GM19324 (cell line): ENCODE measurements around the gene PITRM1.
"Not testable (repeated sequence)": the region's sequence is repeated elsewhere in the genome, so short reads cannot be mapped to it uniquely, and the experiment has no call there.

Experiments
- ATAC-seq: cut with Tn5 transposase; IDR thresholded peaks from one replicate; pipeline ENCODE4 v1.9.1; 2021; ENCODE audit warnings: mild to moderate bottlenecking, moderate library complexity; ENCODE audit not compliant: unreplicated experiment, low FRiP score

The PITRM1 gene

GRCh38 chr10:3106928-3107425, 65.6 kb downstream of the PITRM1 start:
- ATAC-seq: no peak

GRCh38 chr10:3106328-3106727, 66.3 kb downstream of the PITRM1 start:
- ATAC-seq: not testable (repeated sequence)

GRCh38 chr10:3105905-3106304, 66.7 kb downstream of the PITRM1 start:
- no peak for ATAC-seq

- no peak for ATAC-seq
These were observed 67.4 kb downstream of the PITRM1 start for GRCh38 chr10:3105166-3105565.

- no peak for ATAC-seq
These were observed 68.2 kb downstream of the PITRM1 start for GRCh38 chr10:3104251-3104918.

GRCh38 chr10:3103646-3104045, 68.9 kb downstream of the PITRM1 start:
- ATAC-seq: no peak

GRCh38 chr10:3102720-3103427, 69.7 kb downstream of the PITRM1 start:
- no peak for ATAC-seq

- ATAC-seq: no peak
These were observed 71.5 kb downstream of the PITRM1 start for GRCh38 chr10:3100856-3101640.

GRCh38 chr10:3100093-3100792, 72.3 kb downstream of the PITRM1 start:
- no peak for ATAC-seq

- no peak for ATAC-seq
These were observed 73.1 kb downstream of the PITRM1 start for GRCh38 chr10:3099291-3100092.

- no peak for ATAC-seq
These were observed 73.9 kb downstream of the PITRM1 start for GRCh38 chr10:3098689-3099088.

GRCh38 chr10:3097160-3097559, 75.4 kb downstream of the PITRM1 start:
- ATAC-seq: no peak

- ATAC-seq: no peak
These were observed 76.4 kb downstream of the PITRM1 start for GRCh38 chr10:3096149-3096548.

GRCh38 chr10:3095373-3096139, 77.0 kb downstream of the PITRM1 start:
- peak; percentile 51 for ATAC-seq

- ATAC-seq: no peak
These were observed 78.0 kb downstream of the PITRM1 start for GRCh38 chr10:3094609-3095036.

GRCh38 chr10:3093996-3094395, 78.6 kb downstream of the PITRM1 start:
- ATAC-seq: no peak

GRCh38 chr10:3091921-3092320, 80.7 kb downstream of the PITRM1 start:
- ATAC-seq: no peak

GRCh38 chr10:3090914-3091787, 81.4 kb downstream of the PITRM1 start:
- no peak for ATAC-seq
